Astrocyte (in vitro differentiated cells and primary cell): Measurements from ENCODE around the gene PYGB.

Source experiments
- CTCF ChIP-seq: IDR thresholded peaks from 2 replicates; pipeline ENCODE4 v1.5.1; 2011; ENCODE audit warnings: low read depth, mild to moderate bottlenecking, inconsistent platforms, low read length, moderate library complexity; ENCODE audit not compliant: insufficient read depth
- EZH2 ChIP-seq: IDR thresholded peaks from 2 replicates; pipeline ENCODE4 v1.6.1; 2012; ENCODE audit warnings: mild to moderate bottlenecking, low read length, inconsistent platforms; ENCODE audit not compliant: insufficient read depth

- TF ChIP-seq CTCF, result no peak
- no peak for TF ChIP-seq EZH2
Measured at GRCh38 chr20:25239387-25240370, 8.2 kb upstream of the PYGB start.
